Thymus (tissue), 11 donors: ENCODE data around the gene SFSWAP. TPM values are rescaled to one million over a fixed set of nuclear protein-coding genes. Genes with fewer than 3 reads are reported as not detected.
"Not testable (repeated sequence)": the region's sequence is repeated elsewhere in the genome, so short reads cannot be mapped to it uniquely, and the experiment has no call there.

Source experiments
- DNase-seq, 9 donors: peaks; one replicate each; pipeline ENCODE4 v3.0.0-alpha.2; 2013; ENCODE audit warnings: low spot score in 9 of 9, low read depth in 6 of 9, missing footprints in 1 of 9
- H3K27ac ChIP-seq, 2 donors: one replicate each; pipeline ENCODE4 v1.5.1; 2013; ENCODE audit warnings: control low read depth in 1 of 2, low read depth in 1 of 2, low read length in 1 of 2, mild to moderate bottlenecking in 1 of 2, moderate library complexity in 1 of 2
- H3K27me3 ChIP-seq, 2 donors: one replicate each; pipeline ENCODE4 v1.5.1; 2013; ENCODE audit warnings: low read length in 1 of 2; ENCODE audit not compliant: control insufficient read depth in 2 of 2, insufficient read depth in 1 of 2
- H3K36me3 ChIP-seq, 2 donors: one replicate each; pipeline ENCODE4 v1.5.1; 2013; ENCODE audit warnings: low read length in 1 of 2, mild to moderate bottlenecking in 1 of 2, moderate library complexity in 1 of 2; ENCODE audit not compliant: control insufficient read depth in 2 of 2, insufficient read depth in 2 of 2
- H3K4me1 ChIP-seq, 2 donors: one replicate each; pipeline ENCODE4 v1.5.1; 2013; ENCODE audit warnings: low read length in 2 of 2; ENCODE audit not compliant: control insufficient read depth in 2 of 2, insufficient read depth in 2 of 2
- H3K4me3 ChIP-seq, 2 donors: one replicate each; pipeline ENCODE4 v1.5.1; 2013; ENCODE audit warnings: low read length in 2 of 2, control low read depth in 1 of 2, mild to moderate bottlenecking in 1 of 2
- H3K9me3 ChIP-seq, 2 donors: one replicate each; pipeline ENCODE4 v1.5.1; 2013; ENCODE audit warnings: low read length in 1 of 2, mild to moderate bottlenecking in 1 of 2; ENCODE audit not compliant: control insufficient read depth in 2 of 2, insufficient read depth in 1 of 2
- WGBS: extraction: QIAGEN DNeasy Blood & Tissue Kit; methylation state at CpG from one replicate; pipeline ENCODE4 v1.1.7; 2013; 5-methylcytosine and 5-hydroxymethylcytosine counted together
- polyA plus RNA-seq: library from polyadenylated mRNA; stranded (reverse); fragments of 200-250 nt; gene quantifications from one replicate; pipeline ENCODE4 v1.2.3, GENCODE V29; 2013
- total RNA-seq: library from RNA; stranded (reverse); fragments of 120-200 nt; gene quantifications from one replicate; pipeline ENCODE4 v1.2.4, GENCODE V29; 2013
- donor health status: healthy.

The SFSWAP gene
- total and polyA plus RNA-seq, 2 donors, result 19.5 to 39.6 TPM

DNA sequence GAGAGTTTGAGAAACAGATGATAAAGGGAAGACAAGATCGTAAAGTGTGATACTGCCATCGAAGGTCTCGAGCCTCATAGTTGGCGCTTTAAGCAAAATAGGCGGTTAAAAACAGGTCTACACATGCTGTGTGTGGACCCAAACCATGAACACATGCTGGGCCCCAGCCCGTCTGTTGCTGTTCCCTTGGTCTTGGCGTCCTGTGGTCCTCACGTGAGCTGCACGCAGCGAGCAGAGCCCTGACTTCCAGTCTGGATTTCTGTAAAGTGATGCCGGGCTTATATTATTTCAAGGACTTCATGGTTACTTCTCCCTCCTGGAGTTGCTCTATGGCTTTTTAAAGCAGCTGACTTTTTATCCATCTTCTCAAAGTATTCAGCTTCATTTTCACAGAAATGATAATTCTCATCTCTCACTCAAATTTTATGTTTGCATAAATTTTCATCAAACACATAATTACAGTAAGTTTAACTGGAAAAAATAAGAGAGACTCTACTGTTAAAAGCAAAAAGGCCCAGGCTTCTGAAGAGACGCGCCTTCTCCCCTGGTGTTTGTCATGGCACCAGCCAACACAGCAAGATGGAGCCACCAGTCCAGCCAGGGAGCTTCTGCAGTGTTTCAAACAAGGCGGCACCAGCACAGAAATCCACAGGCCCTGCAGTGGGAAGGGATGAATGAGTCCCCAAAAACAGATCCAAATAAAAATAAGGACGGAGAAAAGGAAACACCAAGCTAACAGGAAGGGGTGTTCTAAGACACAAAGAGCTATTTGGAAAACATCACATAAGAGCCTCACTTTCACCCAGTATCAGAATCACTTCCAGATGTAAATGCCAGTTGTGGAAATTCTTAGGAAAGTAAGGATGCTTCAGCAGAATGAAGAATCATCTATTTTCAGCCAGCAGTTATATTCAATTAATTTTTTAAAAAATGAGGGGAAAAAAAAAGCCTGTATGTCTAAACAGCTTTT lies 24.9 kb downstream of the SFSWAP start:
- H3K27me3 ChIP-seq, result no peaks in the 10 kb centered on the region
- no peak overlapping the region for H3K4me3 ChIP-seq
- 93% methylated on average over 15 of the region's 15 CpGs for WGBS
- H3K4me1 ChIP-seq, result no peaks in the 10 kb centered on the region
- no peak overlapping the region for H3K27ac ChIP-seq
- no peak for DNase-seq
- no peaks in the 10 kb centered on the region for H3K9me3 ChIP-seq
- peaks cover 56 to 69% of the 10 kb centered on the region in 2 donors for H3K36me3 ChIP-seq

DNA sequence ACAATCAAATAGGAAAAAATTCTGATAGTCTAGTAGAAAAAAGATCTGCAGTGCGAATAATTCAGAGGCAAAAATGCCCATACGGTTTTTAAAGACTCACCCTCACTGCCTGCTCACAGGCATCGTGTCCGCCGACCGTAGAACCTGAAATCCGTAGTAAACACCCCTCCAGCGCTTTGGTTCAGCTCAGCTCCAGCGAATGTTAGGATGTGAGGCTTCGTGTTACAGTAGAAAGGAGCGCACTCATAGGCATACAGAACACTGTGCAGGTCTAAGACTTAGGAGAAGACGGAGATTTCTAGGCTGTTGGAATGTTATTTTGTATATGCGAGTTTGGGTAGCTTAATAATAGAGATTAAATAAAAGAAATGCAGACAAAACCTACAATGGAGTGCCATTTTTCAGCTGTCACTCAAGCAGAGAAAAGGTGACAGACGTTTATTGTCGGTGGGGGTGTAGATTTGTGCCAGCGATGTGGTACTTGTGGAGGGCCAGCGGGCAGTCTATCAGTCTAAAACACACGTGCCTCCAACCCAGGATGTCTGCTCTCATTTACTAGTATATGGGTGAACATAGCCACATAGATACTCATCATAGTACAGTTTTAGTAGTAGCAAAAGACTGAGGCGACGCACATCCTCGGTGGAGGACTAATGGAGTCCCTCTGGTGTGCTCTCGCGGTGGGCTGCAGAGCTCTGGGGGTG lies 25.7 kb downstream of the SFSWAP start:
- Histone ChIP-seq H3K27ac (no peak overlapping the region), H3K27me3 (no peaks in the 10 kb centered on the region), H3K4me3 (no peak overlapping the region), H3K4me1 (no peaks in the 10 kb centered on the region), H3K9me3 (peaks cover 0 to under 1% of the 10 kb centered on the region in 2 donors), H3K36me3 (peaks cover 51 to 61% of the 10 kb centered on the region in 2 donors)
- no peak for DNase-seq
- 97% methylated on average over 23 of the region's 23 CpGs for WGBS

DNA sequence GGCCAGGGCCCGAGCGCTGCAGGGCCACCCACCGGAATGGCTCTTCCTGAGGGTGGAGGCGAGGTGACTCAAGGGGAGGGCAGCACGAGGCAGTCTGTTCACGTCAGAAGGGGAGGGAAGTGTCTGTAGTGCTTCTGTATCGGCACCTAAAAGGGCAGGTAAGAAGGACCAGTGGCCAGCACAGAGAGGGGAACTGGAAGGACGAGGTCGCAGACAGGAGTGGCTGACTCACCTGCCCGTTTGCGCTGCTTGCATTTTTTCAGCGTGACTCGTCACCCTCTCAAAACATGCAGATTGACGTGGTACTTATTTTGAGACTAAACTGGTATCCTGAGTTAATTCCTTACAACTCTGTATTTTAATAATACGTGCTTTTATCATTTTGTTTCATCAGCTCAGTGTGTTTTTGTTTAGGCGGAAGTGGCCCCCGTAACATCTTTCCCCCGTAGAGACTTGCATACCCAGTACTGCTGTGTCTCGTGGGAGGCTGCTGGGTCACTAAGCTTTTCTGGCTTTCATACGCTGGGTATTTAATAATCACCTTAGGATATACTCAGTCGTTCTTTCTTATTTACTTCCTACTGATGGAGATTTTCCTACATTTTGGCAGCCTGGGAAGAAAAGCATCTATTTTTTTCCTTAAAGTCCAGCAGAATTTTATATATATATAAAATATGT lies 26.4 kb downstream of the SFSWAP start:
- H3K27ac ChIP-seq, result no peak overlapping the region
- no peak for DNase-seq
- 97% methylated on average over 21 of the region's 21 CpGs for WGBS

DNA sequence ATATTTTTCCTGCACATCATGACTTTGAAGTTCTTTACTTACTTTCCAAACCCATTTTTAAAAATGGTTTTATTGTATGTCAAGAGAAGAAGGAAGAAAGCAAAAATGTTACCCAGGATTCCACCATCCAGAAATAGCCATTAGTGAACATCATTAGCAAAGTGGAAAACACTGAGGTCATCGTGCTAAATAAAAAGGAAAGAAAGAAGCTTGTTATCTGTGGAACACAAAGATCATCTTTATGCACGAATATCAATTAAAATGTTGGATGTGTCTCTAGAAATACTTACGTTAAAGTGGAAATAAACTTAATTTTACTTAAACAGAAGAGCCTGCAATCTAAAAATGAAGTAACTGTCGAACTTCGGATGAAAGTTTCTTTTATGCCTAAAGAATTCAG lies 27.3 kb downstream of the SFSWAP start:
- H3K9me3 ChIP-seq, result peaks cover 0 to 10% of the 10 kb centered on the region in 2 donors
- no peak overlapping the region for H3K27ac ChIP-seq
- DNase-seq, result no peak
- no peaks in the 10 kb centered on the region for H3K27me3 ChIP-seq
- H3K36me3 ChIP-seq, result peaks cover 56 to 67% of the 10 kb centered on the region in 2 donors
- WGBS, result 98% methylated on average over 5 of the region's 5 CpGs
- H3K4me3 ChIP-seq, result no peak overlapping the region
- H3K4me1 ChIP-seq, result no peaks in the 10 kb centered on the region

More for the DNA sequence above, 26.4 kb downstream of the SFSWAP start:
- H3K27me3 ChIP-seq, result no peaks in the 10 kb centered on the region
- peaks cover 56 to 67% of the 10 kb centered on the region in 2 donors for H3K36me3 ChIP-seq
- H3K4me1 ChIP-seq, result no peaks in the 10 kb centered on the region
- peaks cover 0 to 7% of the 10 kb centered on the region in 2 donors for H3K9me3 ChIP-seq
- H3K4me3 ChIP-seq, result no peak overlapping the region

DNA sequence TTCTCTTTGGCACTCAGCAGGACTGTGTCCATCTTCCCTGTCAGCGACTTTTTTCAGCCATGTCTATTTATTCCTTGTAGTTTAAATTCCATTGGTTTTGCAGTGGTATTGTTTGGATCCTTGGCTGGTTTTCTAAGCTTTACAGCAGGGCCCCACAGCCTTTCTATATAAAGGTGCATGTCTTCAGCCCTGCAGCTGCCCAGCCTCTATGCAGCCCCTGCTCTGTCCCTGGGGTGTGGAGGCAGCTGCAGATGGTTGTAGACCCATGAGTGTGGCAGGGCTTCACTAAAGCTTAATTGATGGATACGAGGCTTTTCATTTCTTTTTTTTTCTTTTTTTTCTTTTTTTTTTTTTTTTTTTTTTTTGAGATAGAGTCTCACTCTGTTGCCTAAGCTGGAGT lies 29.7 kb downstream of the SFSWAP start:
- H3K27ac ChIP-seq, result no peak overlapping the region
- H3K9me3 ChIP-seq, result peaks cover 2 to 22% of the 10 kb centered on the region in 2 donors
- WGBS, result 100% methylated on average over 2 of the region's 2 CpGs
- DNase-seq, result no peak
- no peak overlapping the region for H3K4me3 ChIP-seq
- H3K36me3 ChIP-seq, result peaks cover 54 to 60% of the 10 kb centered on the region in 2 donors
- no peaks in the 10 kb centered on the region for H3K4me1 ChIP-seq
- H3K27me3 ChIP-seq, result no peaks in the 10 kb centered on the region

DNA sequence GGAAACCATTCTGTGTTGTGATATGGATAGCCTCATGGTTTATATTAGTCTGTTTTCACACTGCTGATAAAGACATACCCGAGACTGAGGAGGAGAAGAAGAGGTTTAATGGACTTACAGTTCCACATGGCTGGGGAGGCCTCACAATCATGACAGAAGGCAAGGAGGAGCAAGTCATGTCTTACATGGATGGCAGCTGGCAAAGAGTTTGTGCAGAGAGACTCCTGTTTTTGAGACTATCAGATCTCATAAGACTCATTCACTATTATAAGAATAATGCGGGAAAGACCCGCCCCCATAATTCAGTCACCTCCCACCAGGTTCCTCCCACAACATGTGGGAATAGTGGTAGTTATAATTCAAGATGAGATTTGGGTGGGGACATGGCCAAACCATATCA lies 31.9 kb downstream of the SFSWAP start:
- WGBS, result 94% methylated on average over 3 of the region's 3 CpGs
- H3K27me3 ChIP-seq, result not testable (repeated sequence)

DNA sequence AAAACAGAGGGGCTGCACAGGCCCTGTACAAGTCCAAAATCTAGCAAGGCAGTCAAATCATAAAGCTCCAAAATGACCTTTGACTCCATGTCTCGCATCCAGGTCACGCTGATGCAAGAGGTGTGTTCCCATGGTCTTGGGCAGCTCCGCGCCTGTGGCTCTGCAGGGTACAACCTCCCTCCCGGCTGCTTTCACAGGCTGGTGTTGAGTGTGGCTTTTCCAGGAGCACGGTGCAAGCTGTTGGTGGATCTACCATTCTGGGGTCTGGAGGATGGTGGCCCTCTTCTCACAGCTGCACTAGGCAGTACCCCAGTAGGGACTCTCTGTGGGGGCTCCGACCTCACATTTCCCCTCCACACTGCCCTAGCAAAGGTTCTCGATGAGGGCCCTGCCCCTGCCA lies 32.5 kb downstream of the SFSWAP start:
- not testable (repeated sequence) for H3K4me1 ChIP-seq, H3K27ac ChIP-seq, H3K27me3 ChIP-seq, DNase-seq, H3K4me3 ChIP-seq
- peaks cover 2 to 22% of the 10 kb centered on the region in 2 donors for H3K9me3 ChIP-seq
- WGBS, result 98% methylated on average over 8 of the region's 8 CpGs
- peaks cover 60 to 67% of the 10 kb centered on the region in 2 donors for H3K36me3 ChIP-seq

More for the DNA sequence above, 31.9 kb downstream of the SFSWAP start:
- H3K4me3 ChIP-seq, DNase-seq, H3K4me1 ChIP-seq, H3K27ac ChIP-seq: not testable (repeated sequence)
- peaks cover 2 to 22% of the 10 kb centered on the region in 2 donors for H3K9me3 ChIP-seq
- H3K36me3 ChIP-seq, result peaks cover 58 to 63% of the 10 kb centered on the region in 2 donors

DNA sequence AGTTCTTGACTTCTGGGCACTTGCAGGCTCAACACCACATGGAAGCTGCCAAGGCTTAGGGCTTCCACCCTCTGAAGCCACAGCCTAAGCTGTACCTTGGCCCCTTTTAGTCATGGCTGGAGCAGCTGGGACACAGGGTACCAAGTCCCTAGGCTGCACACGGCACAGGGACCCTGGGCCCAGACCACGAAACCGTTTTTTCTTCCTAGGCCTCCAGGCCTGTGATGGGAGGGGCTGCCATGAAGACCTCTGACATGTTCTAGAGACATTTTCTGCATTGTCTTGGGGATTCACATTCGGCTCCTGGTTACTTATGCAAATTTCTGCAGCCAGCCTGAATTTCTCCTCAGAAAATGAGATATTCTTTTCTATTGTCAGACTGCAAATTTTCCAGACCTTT lies 33.0 kb downstream of the SFSWAP start:
- not testable (repeated sequence) for H3K27me3 ChIP-seq, DNase-seq, H3K27ac ChIP-seq, H3K4me1 ChIP-seq, H3K4me3 ChIP-seq
- WGBS, result 98% methylated on average over 4 of the region's 4 CpGs
- peaks cover 63 to 65% of the 10 kb centered on the region in 2 donors for H3K36me3 ChIP-seq
- H3K9me3 ChIP-seq, result peaks cover 2 to 22% of the 10 kb centered on the region in 2 donors
